Measurements from ENCODE around the gene GALNT14.

GALNT14 gene

DNA sequence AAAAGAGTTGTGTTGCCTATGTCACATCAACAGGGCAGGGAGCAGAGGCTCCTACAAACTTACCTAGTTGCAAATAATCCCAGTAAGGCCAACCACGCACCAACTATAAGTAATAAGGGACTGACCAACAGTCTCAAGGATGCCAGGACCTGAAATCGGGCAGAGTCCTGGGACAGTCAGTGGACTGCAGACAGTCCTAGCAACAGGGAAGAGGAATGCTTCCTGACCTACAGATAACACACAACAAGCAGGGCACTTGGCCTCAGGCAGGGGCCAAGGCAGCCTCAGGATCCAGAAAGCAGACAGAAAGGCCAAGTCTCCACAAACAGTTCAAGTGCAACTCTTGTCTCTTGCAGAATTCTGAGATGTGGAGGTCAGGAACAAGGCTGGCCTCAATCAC, 56.2 kb downstream of the GALNT14 start:
- Histone ChIP-seq H3K27me3 (replicated peaks; ENCODE audit: insufficient read depth, low read length) (no peaks in the 10 kb centered on the region), H3K9ac (ENCODE audit: low read length) (no peak overlapping the region), H2AFZ (ENCODE audit: low read length) (no peak overlapping the region), H4K20me1 (ENCODE audit: insufficient read depth, low read length) (no peaks in the 10 kb centered on the region), H3K79me2 (ENCODE audit: low read length) (no peaks in the 10 kb centered on the region), H3K9me3 (replicated peaks; ENCODE audit: insufficient read depth, low read length) (no peaks in the 10 kb centered on the region), H3K9me2 (replicated peaks; ENCODE audit: insufficient read depth, low read length) (no peaks in the 10 kb centered on the region), H3F3A (ENCODE audit: insufficient read depth, low read length) (no peaks in the 10 kb centered on the region), H3K27ac (ENCODE audit: low read length) (no peak overlapping the region), H3K36me3 (replicated peaks; ENCODE audit: insufficient read depth, low read length) (no peaks in the 10 kb centered on the region), H3K4me3 (ENCODE audit: low read length) (no peak overlapping the region), H3K4me2 (ENCODE audit: low read depth, low read length) (no peak overlapping the region), H3K4me1 (ENCODE audit: low read length) (no peaks in the 10 kb centered on the region)
- TF ChIP-seq EZH2phosphoT487 (IDR thresholded peaks at IDR 0.05; ENCODE audit: low read length): no peak
- TF ChIP-seq, protein P1, sequence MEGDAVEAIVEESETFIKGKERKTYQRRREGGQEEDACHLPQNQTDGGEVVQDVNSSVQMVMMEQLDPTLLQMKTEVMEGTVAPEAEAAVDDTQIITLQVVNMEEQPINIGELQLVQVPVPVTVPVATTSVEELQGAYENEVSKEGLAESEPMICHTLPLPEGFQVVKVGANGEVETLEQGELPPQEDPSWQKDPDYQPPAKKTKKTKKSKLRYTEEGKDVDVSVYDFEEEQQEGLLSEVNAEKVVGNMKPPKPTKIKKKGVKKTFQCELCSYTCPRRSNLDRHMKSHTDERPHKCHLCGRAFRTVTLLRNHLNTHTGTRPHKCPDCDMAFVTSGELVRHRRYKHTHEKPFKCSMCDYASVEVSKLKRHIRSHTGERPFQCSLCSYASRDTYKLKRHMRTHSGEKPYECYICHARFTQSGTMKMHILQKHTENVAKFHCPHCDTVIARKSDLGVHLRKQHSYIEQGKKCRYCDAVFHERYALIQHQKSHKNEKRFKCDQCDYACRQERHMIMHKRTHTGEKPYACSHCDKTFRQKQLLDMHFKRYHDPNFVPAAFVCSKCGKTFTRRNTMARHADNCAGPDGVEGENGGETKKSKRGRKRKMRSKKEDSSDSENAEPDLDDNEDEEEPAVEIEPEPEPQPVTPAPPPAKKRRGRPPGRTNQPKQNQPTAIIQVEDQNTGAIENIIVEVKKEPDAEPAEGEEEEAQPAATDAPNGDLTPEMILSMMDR (IDR thresholded peaks at IDR 0.05; ENCODE audit: low read length): no peak
- no peak for DNase-seq

DNA sequence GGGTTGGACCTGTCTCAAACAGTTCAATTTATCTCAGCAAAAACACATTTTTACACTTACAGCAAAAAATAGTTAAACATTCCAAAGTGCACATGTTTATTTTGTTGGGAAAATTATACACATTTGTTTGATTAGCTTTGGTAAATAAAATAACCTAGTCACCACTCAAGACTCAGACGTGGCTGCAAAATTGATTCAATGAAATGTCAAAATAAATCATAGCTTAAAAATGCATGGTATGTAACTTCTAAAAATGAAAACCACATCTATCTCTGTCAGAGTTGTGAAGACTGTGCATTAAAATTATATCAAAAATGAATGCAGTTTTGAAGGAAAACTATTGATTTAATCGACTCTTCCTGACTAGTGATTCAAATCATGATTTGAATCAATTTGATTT, 56.7 kb downstream of the GALNT14 start:
- H4K20me1 ChIP-seq (ENCODE audit: insufficient read depth, low read length): no peaks in the 10 kb centered on the region

DNA sequence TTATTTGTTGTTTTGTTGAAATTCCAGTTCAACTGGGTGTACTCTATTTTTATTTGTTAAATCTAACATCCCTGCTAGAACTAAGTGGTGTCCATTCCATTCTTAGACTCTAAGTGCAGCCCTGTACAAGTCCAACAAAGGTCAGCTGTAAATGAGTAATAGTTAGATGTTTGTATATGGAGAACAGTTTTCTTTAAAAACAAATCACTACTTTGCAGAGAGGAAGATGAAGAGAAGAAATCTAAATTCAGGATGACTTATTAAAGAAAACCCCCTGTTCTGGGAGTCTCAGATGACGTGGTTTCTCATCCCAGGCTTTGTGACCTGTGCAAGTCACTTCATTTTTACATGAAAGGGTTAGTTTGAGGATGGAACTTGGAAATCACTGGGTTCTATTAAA, 57.9 kb downstream of the GALNT14 start:
- H3K9ac ChIP-seq (ENCODE audit: low read length): no peak overlapping the region
- no peak overlapping the region for H2AFZ ChIP-seq (ENCODE audit: low read length)
- no peaks in the 10 kb centered on the region for H3K4me1 ChIP-seq (ENCODE audit: low read length)
- H3K27ac ChIP-seq (ENCODE audit: low read length): no peak overlapping the region
- no peak overlapping the region for H3K4me3 ChIP-seq (ENCODE audit: low read length)
- no peaks in the 10 kb centered on the region for H4K20me1 ChIP-seq (ENCODE audit: insufficient read depth, low read length)
- TF ChIP-seq, protein P1 (IDR thresholded peaks at IDR 0.05; ENCODE audit: low read length): no peak
- no peak for TF ChIP-seq EZH2 (optimal IDR thresholded peaks at IDR 0.05; ENCODE audit: low read depth, low read length)
- TF ChIP-seq EZH2phosphoT487 (IDR thresholded peaks at IDR 0.05; ENCODE audit: low read length): no peak
- no peaks in the 10 kb centered on the region for H3K36me3 ChIP-seq (replicated peaks; ENCODE audit: insufficient read depth, low read length)
- DNase-seq: no peak
- no peaks in the 10 kb centered on the region for H3F3A ChIP-seq (ENCODE audit: insufficient read depth, low read length)
- H3K27me3 ChIP-seq (replicated peaks; ENCODE audit: insufficient read depth, low read length): no peaks in the 10 kb centered on the region
- H3K9me2 ChIP-seq (replicated peaks; ENCODE audit: insufficient read depth, low read length): no peaks in the 10 kb centered on the region
- H3K9me3 ChIP-seq (replicated peaks; ENCODE audit: insufficient read depth, low read length): no peaks in the 10 kb centered on the region
- no peak overlapping the region for H3K4me2 ChIP-seq (ENCODE audit: low read depth, low read length)
- H3K79me2 ChIP-seq (ENCODE audit: low read length): no peaks in the 10 kb centered on the region

More for the DNA sequence above, 56.7 kb downstream of the GALNT14 start:
- no peak overlapping the region for H3K4me2 ChIP-seq (ENCODE audit: low read depth, low read length)
- no peak overlapping the region for H3K9ac ChIP-seq (ENCODE audit: low read length)
- no peaks in the 10 kb centered on the region for H3K79me2 ChIP-seq (ENCODE audit: low read length)
- H3K9me2 ChIP-seq (replicated peaks; ENCODE audit: insufficient read depth, low read length): no peaks in the 10 kb centered on the region
- H3K4me3 ChIP-seq (ENCODE audit: low read length): no peak overlapping the region
- H3K27me3 ChIP-seq (replicated peaks; ENCODE audit: insufficient read depth, low read length): no peaks in the 10 kb centered on the region
- no peak for DNase-seq
- no peak overlapping the region for H3K27ac ChIP-seq (ENCODE audit: low read length)
- no peak overlapping the region for H2AFZ ChIP-seq (ENCODE audit: low read length)
- H3K4me1 ChIP-seq (ENCODE audit: low read length): no peaks in the 10 kb centered on the region
- H3K36me3 ChIP-seq (replicated peaks; ENCODE audit: insufficient read depth, low read length): no peaks in the 10 kb centered on the region
- no peaks in the 10 kb centered on the region for H3F3A ChIP-seq (ENCODE audit: insufficient read depth, low read length)
- no peak for TF ChIP-seq EZH2phosphoT487 (IDR thresholded peaks at IDR 0.05; ENCODE audit: low read length)
- H3K9me3 ChIP-seq (replicated peaks; ENCODE audit: insufficient read depth, low read length): no peaks in the 10 kb centered on the region

DNA sequence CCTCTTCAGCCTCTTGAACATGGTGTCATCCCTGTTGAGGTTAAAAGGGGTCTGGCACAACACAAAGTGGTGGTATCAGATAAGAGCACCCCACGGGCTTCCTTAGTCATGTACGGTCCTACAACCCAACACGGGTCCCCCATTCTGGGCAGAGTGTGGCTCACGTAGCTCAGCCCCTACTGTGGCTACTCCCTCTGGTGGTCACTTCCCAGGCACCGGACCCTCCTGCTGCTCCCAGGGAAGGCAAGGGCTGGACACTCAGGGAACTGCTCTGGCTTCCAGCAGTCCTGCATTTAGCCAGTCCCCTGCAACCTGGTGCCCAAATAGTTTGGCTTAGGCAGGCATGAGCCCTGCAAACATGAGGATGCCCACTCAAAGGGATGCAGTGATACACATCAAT, 58.6 kb downstream of the GALNT14 start:
- Histone ChIP-seq H3K27me3 (replicated peaks; ENCODE audit: insufficient read depth, low read length) (no peaks in the 10 kb centered on the region), H3K4me3 (ENCODE audit: low read length) (no peak overlapping the region), H4K20me1 (ENCODE audit: insufficient read depth, low read length) (no peaks in the 10 kb centered on the region), H3K79me2 (ENCODE audit: low read length) (no peaks in the 10 kb centered on the region), H3K36me3 (replicated peaks; ENCODE audit: insufficient read depth, low read length) (no peaks in the 10 kb centered on the region), H3K27ac (ENCODE audit: low read length) (no peak overlapping the region), H2AFZ (ENCODE audit: low read length) (no peak overlapping the region), H3K4me1 (ENCODE audit: low read length) (no peaks in the 10 kb centered on the region), H3K9ac (ENCODE audit: low read length) (no peak overlapping the region), H3K9me2 (replicated peaks; ENCODE audit: insufficient read depth, low read length) (no peaks in the 10 kb centered on the region), H3K4me2 (ENCODE audit: low read depth, low read length) (no peak overlapping the region), H3F3A (ENCODE audit: insufficient read depth, low read length) (no peaks in the 10 kb centered on the region), H3K9me3 (replicated peaks; ENCODE audit: insufficient read depth, low read length) (no peaks in the 10 kb centered on the region)
- no peak for DNase-seq
- TF ChIP-seq EZH2phosphoT487 (IDR thresholded peaks at IDR 0.05; ENCODE audit: low read length) (no peak), EZH2 (optimal IDR thresholded peaks at IDR 0.05; ENCODE audit: low read depth, low read length) (no peak)
- TF ChIP-seq, protein P1 (IDR thresholded peaks at IDR 0.05; ENCODE audit: low read length): no peak
